Activated CD4-positive, alpha-beta T cell treated with anti-CD3 and anti-CD28 coated beads for 48 hours (primary cell): ENCODE results near the gene ARL6.

Experiments used
- DNase-seq: peaks from one replicate; pipeline ENCODE4 v3.0.0-alpha.2; 2020

Gene ARL6

GRCh38 chr3:97764407-97765238 lies at the start of gene ARL6:
TSS of gene ARL6 (plus strand) at chr3:97764758. CDS start at chr3:97768108, 3,350 bp downstream.
- DNase-seq = peak; percentile 81

GRCh38 chr3:97719156-97719821 lies 45.3 kb upstream of the ARL6 start:
- DNase-seq = peak; percentile 74

GRCh38 chr3:97720417-97720816 lies 44.1 kb upstream of the ARL6 start:
- DNase-seq = no peak

GRCh38 chr3:97721446-97721845 lies 43.1 kb upstream of the ARL6 start:
- DNase-seq = no peak

GRCh38 chr3:97736928-97737327 lies 27.6 kb upstream of the ARL6 start:
- DNase-seq = no peak

- no peak for DNase-seq
These were observed 25.8 kb upstream of the ARL6 start for GRCh38 chr3:97738761-97739160.

GRCh38 chr3:97742036-97742435 lies 22.5 kb upstream of the ARL6 start:
- no peak for DNase-seq

GRCh38 chr3:97744289-97744688 lies 20.3 kb upstream of the ARL6 start:
- DNase-seq = no peak

GRCh38 chr3:97763586-97764406 lies 762 bp upstream of the ARL6 start:
- no peak for DNase-seq

GRCh38 chr3:97765336-97765735 lies 778 bp downstream of the ARL6 start:
- no peak for DNase-seq

- no peak for DNase-seq
These were observed 8.4 kb downstream of the ARL6 start for GRCh38 chr3:97772926-97773325.

- DNase-seq = no peak
These were observed 13.6 kb downstream of the ARL6 start for GRCh38 chr3:97778152-97778551.

- no peak for DNase-seq
These were observed 29.0 kb downstream of the ARL6 start for GRCh38 chr3:97793420-97794019.

GRCh38 chr3:97795951-97796350 lies 31.4 kb downstream of the ARL6 start:
- no peak for DNase-seq

- no peak for DNase-seq
These were observed 39.9 kb downstream of the ARL6 start for GRCh38 chr3:97804471-97804870.

- no peak for DNase-seq
These were observed 46.3 kb downstream of the ARL6 start for GRCh38 chr3:97810779-97811390.

GRCh38 chr3:97815149-97815917 lies 50.8 kb downstream of the ARL6 start:
- DNase-seq = peak; percentile 50

- no peak for DNase-seq
These were observed 52.3 kb downstream of the ARL6 start for GRCh38 chr3:97816811-97817210.

GRCh38 chr3:97817965-97818364 lies 53.4 kb downstream of the ARL6 start:
- no peak for DNase-seq

GRCh38 chr3:97820780-97821179 lies 56.2 kb downstream of the ARL6 start:
- DNase-seq = no peak

GRCh38 chr3:97821287-97821773 lies 56.8 kb downstream of the ARL6 start:
- DNase-seq = peak; percentile 63
